GDM1 (cell line): ENCODE measurements around the gene FBXL15.

Source experiments
- DNase-seq: peaks from one replicate; lab custom pipeline; 2025; lab: John Stamatoyannopoulos, UW

Gene FBXL15

DNA sequence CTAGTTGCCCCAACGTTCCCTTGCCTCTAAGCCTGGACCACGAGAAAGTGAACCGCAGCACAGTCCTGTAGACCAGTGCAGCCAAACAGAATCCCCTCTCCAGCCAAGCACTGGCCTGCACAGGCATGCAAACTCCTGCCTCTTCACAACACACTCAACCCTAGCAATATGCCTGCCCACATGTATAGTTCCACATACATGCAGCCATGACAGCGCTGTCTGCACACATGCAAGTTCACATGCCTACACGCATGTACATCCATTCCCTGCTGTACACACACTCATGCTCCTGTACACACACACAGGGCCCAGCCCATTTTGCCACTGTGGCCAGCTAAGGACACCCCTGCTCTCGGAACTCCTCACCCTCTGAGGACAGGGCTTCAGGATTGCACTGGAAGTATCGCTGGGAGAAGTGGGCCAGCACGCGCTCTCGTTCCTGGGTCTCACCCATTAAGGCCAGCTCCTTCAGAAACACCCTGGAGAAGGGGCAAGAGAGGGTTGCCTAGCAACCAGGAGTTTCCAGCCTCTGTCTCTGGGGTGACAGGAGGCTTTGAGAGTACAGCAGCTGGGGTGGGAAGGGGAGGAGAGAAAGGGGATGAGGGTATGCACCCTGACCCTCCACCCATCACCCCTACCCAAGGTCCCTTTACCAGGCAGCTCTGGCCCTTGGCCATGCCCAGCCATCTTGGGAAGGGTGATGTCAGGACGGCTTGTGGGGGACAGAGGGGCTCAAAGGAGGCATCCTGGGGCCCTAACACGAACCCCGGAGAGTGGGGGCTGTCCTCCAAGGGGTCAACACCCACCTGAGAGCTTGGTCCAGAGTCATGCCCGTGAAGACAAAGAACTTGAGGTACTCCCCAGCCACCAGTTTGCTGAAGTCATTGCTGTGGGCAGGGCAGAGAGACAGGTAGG lies 9.0 kb upstream of the FBXL15 start:
- no peak for DNase-seq

DNA sequence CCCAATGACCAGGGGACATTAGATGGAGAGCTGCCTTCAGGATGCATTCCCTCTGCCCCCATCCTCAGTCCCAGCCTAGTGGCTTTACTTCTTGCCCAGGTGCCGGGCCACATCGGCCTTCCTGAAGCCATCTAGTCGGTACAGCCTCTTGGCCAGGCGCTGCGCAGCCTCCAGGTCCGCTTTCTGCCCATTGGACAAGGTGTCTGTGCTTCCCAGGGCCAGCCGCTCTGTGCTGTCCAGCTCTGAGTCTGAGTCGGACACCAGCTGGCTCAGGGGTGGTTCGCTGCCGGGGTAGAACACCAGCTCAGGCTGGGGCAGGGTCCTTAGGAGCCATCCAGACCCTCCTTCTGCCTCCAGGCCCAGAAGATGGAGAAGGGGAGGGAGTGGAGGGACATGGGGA lies 8.3 kb upstream of the FBXL15 start:
- no peak for DNase-seq

DNA sequence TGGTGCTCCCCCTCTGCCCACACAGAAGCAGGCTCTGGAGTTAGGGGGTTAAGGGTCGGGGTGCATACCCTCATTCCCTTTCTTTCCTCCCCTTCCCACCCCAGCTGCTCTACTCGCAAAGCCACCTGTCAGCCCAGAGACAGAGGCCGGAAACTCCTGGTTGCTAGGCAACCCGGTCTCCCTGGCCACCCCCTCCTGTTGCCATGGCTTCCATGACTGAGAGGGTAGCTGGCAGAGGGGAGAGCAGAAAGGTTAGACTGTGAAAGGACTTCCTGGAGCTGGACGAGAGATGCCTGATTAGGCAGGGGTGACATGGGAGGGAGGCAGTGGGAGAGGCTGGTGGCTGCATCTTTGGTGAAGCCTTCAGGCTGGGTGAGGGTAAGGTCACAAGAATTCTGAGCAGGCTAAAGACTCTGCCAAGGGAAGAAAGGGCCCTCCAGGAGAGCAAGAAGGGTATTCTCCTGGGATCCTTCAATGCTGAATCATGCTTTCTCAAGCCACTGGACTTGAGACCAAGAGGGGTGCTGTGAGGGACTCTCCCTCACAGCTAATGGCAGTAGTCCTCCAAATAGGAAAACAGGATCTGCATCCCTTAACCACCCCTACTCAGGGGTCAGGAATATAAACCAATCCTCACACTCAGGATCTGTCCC lies 7.5 kb upstream of the FBXL15 start:
- DNase-seq, result no peak

DNA sequence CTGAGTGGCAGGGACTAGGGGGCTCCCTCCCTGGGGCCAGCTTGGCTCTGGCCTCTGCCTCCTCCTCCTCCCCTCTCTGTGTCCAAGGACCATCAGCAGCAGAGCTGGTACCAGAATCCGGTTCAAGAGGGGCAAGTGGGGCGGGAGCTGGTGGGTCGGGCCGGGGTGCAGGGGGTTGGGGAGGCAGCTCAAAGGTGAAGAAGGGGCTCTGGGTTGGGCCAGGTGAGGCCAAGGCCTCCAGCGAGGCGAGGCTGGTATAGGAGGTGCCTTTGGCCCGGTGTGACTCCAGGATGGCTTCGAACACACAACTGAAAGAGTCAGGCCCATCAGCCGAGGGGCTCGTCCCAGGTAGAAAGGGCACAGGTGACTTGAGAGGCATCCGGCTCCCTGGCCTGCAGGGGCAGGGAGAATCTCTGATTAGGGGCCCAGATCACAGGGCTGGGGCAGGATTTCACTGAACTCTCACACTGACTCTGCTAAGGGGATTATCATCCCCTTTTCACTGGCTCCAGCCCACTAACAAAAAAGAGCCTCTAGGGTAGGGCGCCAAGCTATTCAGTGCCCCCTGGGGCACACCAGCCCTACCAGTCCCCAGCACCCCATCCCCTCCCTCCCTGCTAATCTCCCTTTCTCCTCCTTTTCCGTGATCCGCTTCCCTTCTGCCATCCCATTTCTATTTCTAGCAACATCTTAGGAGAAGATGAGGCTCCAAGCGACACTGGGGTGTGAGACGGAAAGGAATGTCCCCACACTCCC lies 6.7 kb upstream of the FBXL15 start:
- no peak for DNase-seq

DNA sequence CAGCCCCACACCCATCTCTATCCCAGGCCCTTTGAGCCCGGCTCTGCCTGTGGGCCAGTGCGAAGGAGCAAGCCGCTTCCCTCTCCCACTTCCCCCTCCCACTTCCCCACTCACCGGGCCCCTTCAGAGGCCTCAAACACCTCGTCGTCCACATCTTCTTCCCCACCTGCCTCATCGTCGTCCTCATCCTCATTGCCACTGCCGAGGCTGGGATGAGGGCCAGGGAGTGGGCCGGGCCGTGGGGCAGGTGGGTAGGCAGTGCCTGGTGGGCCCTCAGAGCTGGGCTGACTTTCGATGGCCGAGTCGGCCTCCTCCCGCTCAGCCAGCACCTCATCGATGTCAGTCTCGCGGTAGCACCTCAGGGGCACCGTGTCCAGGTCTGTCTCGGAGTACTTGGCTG lies 5.9 kb upstream of the FBXL15 start:
- no peak for DNase-seq

DNA sequence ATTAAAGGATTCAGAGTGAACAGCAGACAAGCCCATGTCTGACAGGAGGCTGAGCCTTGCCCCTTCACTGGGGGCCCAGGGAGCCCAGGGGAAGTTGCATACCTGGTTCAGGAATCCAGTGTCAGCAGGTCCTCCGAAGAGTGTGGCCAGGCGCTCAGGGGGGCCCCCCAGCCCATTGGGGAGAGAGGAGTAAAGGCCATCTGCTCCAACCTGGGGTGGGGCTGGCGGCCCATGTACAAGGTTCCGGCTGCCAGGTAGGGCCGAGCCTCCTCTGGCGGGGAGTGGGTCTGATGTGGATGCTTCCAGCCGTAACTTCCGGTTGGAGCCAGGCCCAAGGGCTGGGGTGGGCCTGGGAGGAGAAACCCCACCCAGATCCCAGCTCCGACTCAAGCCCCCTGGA lies 4.4 kb upstream of the FBXL15 start:
- no peak for DNase-seq

DNA sequence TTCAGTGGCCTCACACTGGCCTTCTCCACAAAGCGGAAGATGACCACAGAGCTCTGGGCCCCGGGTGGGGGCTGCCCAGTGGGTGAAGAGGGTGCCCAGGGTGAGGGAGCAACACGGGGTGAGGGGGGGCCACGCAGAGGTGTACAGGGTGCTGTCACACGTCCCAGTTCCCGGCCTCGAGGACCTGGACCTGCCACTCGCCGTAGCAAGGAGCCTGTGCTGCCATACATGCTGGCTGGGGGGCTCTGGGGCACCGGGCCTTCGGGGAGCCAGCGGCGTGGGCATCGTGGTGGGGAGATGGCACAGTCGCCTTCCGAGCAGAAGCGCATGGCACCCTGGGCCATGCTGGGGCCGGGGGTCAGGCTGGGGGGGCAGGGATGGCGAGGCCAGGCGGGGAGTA lies 3.9 kb upstream of the FBXL15 start:
- DNase-seq, result no peak

DNA sequence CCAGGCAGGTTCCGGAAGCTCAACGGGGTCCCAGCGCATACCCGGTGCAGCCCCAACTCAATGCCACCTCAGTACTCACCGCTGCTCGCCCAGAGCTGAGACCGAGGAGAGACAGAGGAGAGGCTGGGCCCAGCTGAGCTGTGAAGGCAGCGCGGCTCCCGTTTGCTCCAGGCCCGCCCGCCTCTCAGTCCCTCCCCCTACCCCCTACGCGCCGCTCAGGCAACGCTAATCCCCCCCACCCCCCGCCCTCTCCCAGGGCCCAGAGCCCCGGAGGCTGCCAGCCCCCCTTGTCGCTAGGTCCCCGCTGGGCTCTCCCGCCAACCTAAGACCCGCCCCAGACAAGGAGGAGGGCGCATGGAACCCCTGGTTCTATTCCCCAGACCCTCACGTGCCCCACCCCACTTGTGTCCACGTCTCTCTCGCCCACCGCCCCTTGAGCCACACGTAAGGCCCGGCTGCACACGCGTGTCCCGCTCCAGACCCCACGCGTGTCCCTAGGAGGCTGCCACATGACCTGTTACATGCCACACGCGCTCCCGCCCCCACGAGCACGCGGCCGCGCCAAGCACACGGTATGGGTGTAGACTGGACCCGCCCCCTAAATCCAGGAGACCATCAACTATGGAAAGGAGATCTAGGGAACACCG lies 1.9 kb upstream of the FBXL15 start, which contains the start of gene PSD:
TSS of gene PSD (minus strand) at position 164 of the 647 bp plus-strand sequence. CDS start 1,747 bp downstream, outside the sequence.
- no peak for DNase-seq

DNA sequence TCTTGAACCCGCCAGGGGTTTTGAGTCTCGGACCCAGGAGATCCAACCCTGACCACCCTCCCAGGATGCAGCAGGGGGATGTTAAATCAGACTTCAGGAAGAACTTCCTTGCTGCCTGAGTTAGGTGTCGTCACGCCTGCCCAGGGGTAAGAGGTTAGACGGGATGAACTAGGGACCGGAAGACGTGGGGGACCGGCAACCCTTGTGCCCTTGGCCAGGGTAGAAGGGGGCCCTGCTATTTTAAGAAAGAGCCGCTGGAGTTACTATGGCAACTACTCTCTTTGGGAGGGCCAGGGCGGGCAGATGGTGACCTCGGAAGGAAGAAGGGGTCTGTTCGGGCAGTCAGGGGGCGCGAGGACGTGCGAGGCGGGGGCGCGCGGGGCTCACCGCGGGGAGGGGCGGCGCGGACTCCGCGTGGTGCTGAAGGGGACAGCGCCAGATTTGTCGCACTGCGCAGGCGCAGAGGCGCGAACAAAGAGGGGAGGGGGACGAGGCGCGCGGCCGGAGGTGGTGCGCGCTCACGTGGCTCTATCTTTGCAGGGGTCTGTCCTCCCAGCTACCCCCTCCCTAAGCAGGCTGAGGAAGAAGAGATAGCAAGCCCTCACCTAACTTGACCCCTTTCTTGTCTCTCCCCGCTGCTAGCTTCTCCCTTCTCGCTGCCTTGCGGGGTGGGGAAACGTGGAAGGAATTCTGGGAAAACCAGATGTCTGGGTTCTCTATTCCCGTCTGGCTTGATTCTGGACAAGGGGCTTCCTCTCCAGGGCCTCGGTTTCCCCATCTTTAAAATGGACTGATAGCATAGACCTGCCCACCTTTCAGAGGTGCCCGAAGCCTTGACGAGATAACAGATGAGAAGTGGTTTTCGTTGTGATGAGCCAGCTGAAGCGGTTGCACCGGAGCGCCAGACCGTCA lies 1.1 kb upstream of the FBXL15 start:
- peak; percentile 43 for DNase-seq

DNA sequence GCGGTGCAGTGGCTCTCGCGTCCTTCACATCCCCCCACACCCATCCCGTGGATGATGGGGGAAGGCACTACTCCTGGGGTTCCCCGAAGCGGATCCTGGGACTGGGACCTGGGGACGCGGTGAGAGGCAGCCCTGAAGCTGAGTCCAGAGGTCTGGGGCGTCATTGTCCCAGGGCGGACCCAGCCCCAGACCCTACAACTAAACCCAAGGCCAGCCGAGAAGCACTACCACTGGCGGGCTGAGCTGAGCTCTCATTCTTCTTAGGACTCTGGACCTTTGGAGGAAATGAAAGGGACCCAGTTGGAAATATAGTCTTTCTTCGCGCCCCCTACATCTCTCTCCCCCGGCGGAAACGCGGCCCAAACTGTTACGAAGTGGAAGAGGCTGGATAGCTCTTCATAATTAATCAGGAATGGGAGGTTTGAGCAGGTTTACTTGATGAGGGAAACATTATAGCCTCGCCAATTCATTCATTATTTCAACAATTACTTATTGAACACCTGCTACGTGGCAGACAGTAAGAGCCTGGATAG lies 389 bp upstream of the FBXL15 start:
- no peak for DNase-seq

DNA sequence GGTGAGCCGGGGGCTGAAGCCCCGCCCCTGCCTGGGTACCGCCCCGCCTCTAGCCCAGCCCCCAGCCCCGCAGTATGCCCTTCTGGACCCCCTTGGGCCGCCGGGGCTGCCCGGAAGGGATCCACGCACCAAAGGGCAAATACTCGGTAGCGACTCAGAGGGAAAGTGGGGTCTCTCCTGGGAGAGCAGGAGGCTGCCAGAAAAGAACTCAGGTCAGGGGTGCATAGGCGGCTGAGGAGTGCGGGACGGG lies 796 bp downstream of the FBXL15 start:
- DNase-seq, result no peak

DNA sequence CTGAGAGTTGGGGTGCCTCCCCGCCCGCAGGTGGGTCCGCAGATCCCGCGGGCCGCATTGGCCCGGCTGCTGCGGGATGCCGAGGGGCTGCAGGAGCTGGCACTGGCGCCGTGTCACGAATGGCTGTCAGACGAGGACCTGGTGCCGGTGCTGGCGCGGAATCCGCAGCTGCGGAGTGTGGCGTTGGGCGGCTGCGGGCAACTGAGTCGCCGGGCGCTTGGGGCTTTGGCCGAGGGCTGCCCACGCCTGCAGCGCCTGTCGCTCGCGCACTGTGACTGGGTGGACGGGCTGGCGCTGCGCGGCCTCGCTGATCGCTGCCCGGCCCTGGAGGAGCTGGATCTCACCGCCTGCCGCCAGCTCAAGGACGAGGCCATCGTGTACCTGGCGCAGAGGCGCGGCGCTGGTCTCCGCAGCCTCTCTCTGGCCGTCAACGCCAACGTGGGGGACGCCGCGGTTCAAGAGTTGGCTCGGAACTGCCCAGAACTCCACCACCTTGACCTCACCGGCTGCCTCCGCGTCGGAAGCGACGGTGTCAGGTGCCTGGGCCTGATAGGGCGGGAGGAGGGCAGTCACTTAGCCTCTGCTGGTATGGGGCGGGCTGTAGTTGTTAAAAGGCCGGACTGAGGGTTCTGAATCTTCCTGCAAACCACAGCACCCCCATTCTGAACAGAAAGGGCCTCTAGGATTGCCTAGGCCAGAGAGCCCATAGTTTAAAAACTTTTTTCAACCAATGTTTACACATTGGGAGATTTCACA lies 1.3 kb downstream of the FBXL15 start:
- DNase-seq, result no peak

DNA sequence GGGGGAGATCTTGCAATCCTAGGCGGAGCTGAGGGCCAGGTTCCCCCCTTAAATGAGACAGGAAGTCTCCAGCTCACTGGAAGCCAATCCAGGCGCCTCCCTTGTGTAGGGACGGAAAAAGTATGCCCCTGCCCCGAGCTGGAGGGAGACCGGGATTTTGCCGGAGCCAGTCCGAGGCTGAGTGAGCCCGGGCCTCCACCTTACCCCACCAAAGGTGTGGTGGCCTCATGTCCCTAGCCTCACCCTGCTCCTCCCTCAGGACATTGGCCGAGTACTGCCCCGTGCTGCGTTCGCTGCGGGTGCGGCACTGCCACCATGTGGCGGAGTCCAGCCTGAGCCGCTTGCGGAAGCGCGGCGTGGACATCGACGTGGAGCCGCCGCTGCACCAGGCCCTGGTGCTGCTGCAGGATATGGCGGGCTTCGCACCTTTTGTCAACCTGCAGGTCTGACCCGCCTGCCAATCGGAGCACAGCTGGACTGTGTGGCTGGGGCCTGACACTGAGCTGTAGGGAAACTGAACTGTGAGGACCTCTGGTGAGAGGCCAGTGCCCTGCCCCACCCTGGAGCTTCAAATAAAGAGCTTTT lies 2.0 kb downstream of the FBXL15 start:
- no peak for DNase-seq

DNA sequence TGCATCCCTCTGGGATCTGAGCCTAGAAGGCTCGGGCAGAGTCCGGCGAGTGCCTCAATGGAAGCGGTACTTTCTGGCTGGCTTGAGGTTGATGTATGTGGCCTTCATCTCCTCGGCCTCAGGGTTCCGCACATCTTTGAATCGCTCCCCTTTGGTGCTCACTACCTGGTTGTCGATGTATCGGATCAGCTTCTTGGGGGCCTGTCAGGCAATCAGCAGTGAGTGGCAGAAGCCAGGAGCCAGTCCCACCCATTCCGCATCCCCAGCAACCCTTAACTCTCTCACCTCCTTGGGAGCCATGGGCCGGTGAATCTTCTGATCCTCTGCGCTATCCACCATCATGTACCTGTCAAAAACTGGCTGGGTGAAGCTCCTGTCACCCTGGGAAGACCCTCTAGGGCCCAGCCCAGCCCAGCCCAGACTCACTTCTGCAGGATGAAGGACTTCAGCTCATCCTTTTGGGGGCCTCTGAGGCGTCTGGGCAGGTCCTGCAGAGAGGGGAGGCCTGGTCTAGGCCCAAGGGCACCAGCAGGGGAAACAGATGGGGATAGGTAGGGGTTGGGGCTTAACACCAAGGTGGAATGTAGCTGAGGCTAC lies 2.8 kb downstream of the FBXL15 start:
- no peak for DNase-seq

DNA sequence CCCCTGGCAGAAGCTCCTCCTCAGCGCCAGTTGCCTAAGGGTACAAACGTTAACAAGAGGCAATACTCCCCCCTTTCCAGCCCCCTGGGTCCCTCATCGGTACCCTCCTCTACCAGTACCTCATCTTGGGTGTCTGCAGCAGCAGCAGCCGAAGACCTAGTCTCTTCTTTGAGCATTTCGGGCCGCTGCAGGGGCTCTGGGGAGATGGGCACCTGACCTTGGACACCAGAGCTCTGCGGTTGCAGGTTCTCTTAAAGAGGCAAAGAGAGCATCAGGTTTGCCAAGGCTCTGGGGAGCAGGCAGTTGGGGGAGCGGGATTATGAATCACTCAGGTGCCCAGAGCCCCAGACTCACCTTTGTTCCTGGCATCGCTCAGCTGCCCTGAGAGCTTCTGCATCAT lies 3.5 kb downstream of the FBXL15 start:
- no peak for DNase-seq

DNA sequence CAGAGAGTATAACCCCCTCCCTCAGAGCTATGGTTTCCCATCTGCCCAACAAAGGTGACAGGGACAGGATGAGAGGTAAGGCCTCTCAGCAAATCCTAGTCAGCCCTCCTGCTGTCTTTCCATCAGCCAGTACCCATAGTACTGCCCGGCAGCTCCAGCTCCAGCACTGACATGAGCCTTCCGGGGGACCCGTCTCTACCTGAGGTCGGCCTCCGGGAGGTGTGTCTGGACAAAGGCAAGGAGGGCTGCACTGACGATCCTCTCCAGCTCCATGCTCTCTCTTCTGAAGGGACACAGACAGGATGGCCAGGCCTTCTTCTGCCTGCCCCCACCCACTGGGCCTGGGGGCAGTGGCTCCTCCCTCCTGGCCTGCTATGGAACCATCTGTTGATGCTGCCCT lies 4.3 kb downstream of the FBXL15 start:
- no peak for DNase-seq

DNA sequence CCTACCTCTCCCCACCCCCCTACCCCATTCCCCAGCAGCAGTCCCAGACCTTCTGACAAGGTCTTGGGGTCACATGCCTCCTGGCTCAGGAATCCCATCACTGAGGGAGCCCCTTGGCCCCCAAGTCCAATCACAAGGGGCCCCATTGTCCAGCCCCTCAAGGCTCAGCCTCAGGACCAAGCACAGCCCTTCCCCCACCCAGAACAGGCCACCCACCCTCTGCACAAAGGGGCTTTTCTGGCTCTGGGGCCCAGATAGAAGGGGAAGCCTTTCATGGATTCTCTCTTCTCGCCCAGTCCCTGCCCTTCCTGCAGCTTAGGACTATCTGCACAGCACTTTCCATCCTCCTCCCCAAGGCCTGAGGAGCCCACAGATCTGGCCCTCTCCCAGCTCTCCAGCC lies 4.8 kb downstream of the FBXL15 start:
- DNase-seq, result no peak

DNA sequence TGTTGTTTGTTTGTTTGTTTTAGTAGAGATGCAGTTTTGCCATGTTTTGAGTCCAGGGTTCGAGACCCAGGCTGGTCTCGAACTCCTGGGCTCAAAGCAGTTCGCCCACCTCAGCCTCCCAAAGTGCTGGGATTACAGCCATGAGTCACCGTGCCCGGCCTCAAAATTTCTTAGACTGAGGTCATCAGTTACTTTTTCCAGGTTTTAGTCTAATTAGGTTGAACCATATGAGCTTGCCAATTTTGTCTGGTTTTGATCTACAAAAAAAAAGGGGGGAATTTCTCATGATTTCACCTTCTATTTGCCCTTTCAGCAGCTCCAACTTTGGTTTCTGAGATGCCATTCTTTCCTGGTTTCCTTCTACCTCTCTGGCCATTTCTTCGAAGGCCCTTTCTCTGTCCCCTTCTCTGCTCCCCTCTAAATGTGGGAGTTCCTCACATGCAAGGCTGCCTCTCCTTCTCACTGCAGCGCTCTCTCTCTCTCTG lies 6.2 kb downstream of the FBXL15 start:
- DNase-seq, result no peak

DNA sequence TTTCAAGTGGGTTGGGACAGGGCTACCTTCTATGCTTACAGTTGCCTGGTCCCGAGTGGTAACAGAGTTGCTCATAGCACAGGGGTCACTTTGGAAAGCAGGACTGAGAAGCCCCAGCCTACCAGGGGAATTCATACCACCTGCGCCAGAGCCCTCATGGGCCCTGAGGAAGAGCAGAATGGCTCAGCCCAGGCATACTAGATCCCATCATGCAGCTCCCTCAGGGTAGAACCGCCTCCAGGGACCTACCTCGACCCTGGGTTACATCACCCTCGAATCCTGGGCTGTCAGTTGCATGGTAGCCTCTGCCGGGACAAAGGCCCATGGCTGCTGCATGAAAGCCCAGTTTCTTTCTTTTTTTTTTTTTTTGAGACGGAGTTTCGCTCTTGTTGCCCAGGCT lies 8.8 kb downstream of the FBXL15 start:
- DNase-seq, result no peak
